Measurements from ENCODE around the gene DHX40. TPM values are rescaled to one million over a fixed set of nuclear protein-coding genes. Genes with fewer than 3 reads are reported as not detected.
A peak's percentile ranks its signal among the peaks of the same experiment; 100 is the strongest.
"Not testable (repeated sequence)": the region's sequence is repeated elsewhere in the genome, so short reads cannot be mapped to it uniquely, and the experiment has no call there.

The DHX40 gene
- total RNA-seq, 2 donors from 2014 or later: 18.7 to 26.0 TPM

GRCh38 chr17:59651346-59651745 lies 85.9 kb downstream of the DHX40 start:
- Histone ChIP-seq H3K4me1 (no peaks in the 10 kb centered on the region), H3K27me3 (no peaks in the 10 kb centered on the region), H3K36me3 (replicated peaks in 1 of 2; ENCODE audit: insufficient read depth in 1 of 2, low read depth in 2 of 2) (peaks cover 11 to 51% of the 10 kb centered on the region in 2 donors), H3K27ac (no peak overlapping the region), H3K9me3 (no peaks in the 10 kb centered on the region), H3K4me3 (no peak overlapping the region)
- ATAC-seq (no peak), DNase-seq (no peak)
- intact Hi-C loops (cut with DNase I): no loop called here
- TF ChIP-seq POLR2A (IDR thresholded peaks at IDR 0.05) (no peak), CTCF (IDR thresholded peaks at IDR 0.05) (no peak)

GRCh38 chr17:59652119-59652518 lies 86.7 kb downstream of the DHX40 start:
- Histone ChIP-seq H3K27me3 (no peaks in the 10 kb centered on the region), H3K36me3 (replicated peaks in 1 of 2; ENCODE audit: insufficient read depth in 1 of 2, low read depth in 2 of 2) (peaks cover 11 to 52% of the 10 kb centered on the region in 2 donors), H3K4me3 (no peak overlapping the region), H3K4me1 (no peaks in the 10 kb centered on the region), H3K9me3 (no peaks in the 10 kb centered on the region), H3K27ac (no peak overlapping the region)
- no peak for ATAC-seq
- intact Hi-C loops (cut with DNase I): no loop called here
- no peak for DNase-seq
- 91 to 100% methylated on average over 2 of the region's 2 CpGs for WGBS, 2 donors
- no peak for TF ChIP-seq CTCF (IDR thresholded peaks at IDR 0.05)
- TF ChIP-seq POLR2A (IDR thresholded peaks at IDR 0.05): no peak

- DNase-seq: peak in 1 of 4 donors; percentile 7
- H3K27ac ChIP-seq; intact Hi-C loops (cut with DNase I); H3K9me3 ChIP-seq; ATAC-seq; H3K27me3 ChIP-seq; H3K4me3 ChIP-seq; H3K4me1 ChIP-seq: not testable (repeated sequence)
- peaks cover 16 to 46% of the 10 kb centered on the region in 2 donors for H3K36me3 ChIP-seq (replicated peaks in 1 of 2; ENCODE audit: insufficient read depth in 1 of 2, low read depth in 2 of 2)
- WGBS, 2 donors: 87 to 91% methylated on average over 7 of the region's 7 CpGs
Observed at GRCh38 chr17:59656624-59657023, 91.2 kb downstream of the DHX40 start.

Small RNA genes lying within 50 kb of the gene (small RNA-seq; reads per million reads assigned to genes)
- gene RNU4-13P: not detected

Other genes starting within 250 kb of the DHX40 start
- 10 to 100 TPM; 26.7 to 27.0 TPM for gene YPEL2, start 234.0 kb upstream of the DHX40 start, total RNA-seq
- 100 to 1,000 TPM in 1 of 2 donors, 10 to 100 TPM in 1; 78.1 to 112 TPM for gene CLTC, start 54.3 kb downstream of the DHX40 start, total RNA-seq
- gene PTRH2, start 141.8 kb downstream of the DHX40 start, total RNA-seq: 10 to 100 TPM; 15.3 to 15.5 TPM
- gene VMP1, start 142.0 kb downstream of the DHX40 start, total RNA-seq: 100 to 1,000 TPM; 174 to 259 TPM

Data from body of pancreas (tissue), 4 donors.